HepG2 (cell line): ENCODE data around the gene GFER. TPM values are rescaled to one million over a fixed set of nuclear protein-coding genes. Genes with fewer than 3 reads are reported as not detected.

Source experiments
- ASH2L ChIP-seq: fragments of 300-600, 200-600 bp; sonication (generic); IDR thresholded peaks from 2 replicates; pipeline ENCODE4 v1.7.0; 2017; ENCODE audit warnings: low read depth, mild to moderate bottlenecking, moderate library complexity, mixed read lengths, low read length; ENCODE audit not compliant: insufficient read length
- CREB1 ChIP-seq, 2 experiments: fragments of 450-650 bp in 1 of 2; IDR thresholded peaks; 2 replicates each; pipeline ENCODE4 v1.6.1; 2016 to 2017; ENCODE audit warnings: control low read depth in 1 of 2, mild to moderate bottlenecking in 1 of 2, missing compliant biosample characterization in 1 of 2, missing genetic modification characterization in 1 of 2
- DR1 ChIP-seq: sonication (generic); formaldehyde crosslinking; IDR thresholded peaks from 2 replicates; pipeline ENCODE4 v1.8.0; 2021; ENCODE audit warnings: mild to moderate bottlenecking, missing genetic modification reagents, inconsistent platforms
- GABPB1 ChIP-seq: IDR thresholded peaks from 2 replicates; pipeline ENCODE4 v1.6.1; 2016; ENCODE audit warnings: mild to moderate bottlenecking, missing genetic modification reagents, moderate library complexity, missing compliant biosample characterization
- HDAC1 ChIP-seq: sonication (generic); formaldehyde crosslinking; IDR thresholded peaks from 2 replicates; pipeline ENCODE4 v1.5.1; 2020; ENCODE audit warnings: mild to moderate bottlenecking, missing genetic modification reagents
- HNF4G ChIP-seq, 2 experiments: sonication (generic) in 1 of 2; formaldehyde crosslinking in 1 of 2; IDR thresholded peaks; 2 replicates each; pipeline versions ENCODE4 v1.4.0 to v1.6.1; 2011 to 2020; ENCODE audit warnings: borderline replicate concordance in 2 of 2, low read depth in 2 of 2, mild to moderate bottlenecking in 2 of 2, low read length in 1 of 2, missing genetic modification reagents in 1 of 2, moderate library complexity in 1 of 2
- KAT8 ChIP-seq: IDR thresholded peaks from 2 replicates; pipeline ENCODE4 v1.6.1; 2016; ENCODE audit warnings: missing genetic modification reagents, missing compliant biosample characterization
- MEIS1 ChIP-seq: sonication (generic); formaldehyde crosslinking; IDR thresholded peaks from 2 replicates; pipeline ENCODE4 v1.9.0; 2021; ENCODE audit warnings: mild to moderate bottlenecking, missing genetic modification reagents, moderate library complexity, borderline replicate concordance
- NR0B2 ChIP-seq: sonication (generic); formaldehyde crosslinking; IDR thresholded peaks from 2 replicates; pipeline ENCODE4 v1.4.0; 2020; ENCODE audit warnings: mild to moderate bottlenecking, missing genetic modification reagents
- NR2F6 ChIP-seq, 2 experiments: IDR thresholded peaks; 2 replicates each; pipeline ENCODE4 v1.6.1; 2016; ENCODE audit warnings: antibody characterized with exemption in 1 of 2, mild to moderate bottlenecking in 1 of 2
- RXRB ChIP-seq: IDR thresholded peaks from 2 replicates; pipeline ENCODE4 v1.6.1; 2016; ENCODE audit warnings: borderline replicate concordance, missing genetic modification reagents, missing compliant biosample characterization
- TBL1XR1 ChIP-seq: fragments of 150-350 bp; IDR thresholded peaks from 2 replicates; pipeline ENCODE4 v1.6.1; 2014; ENCODE audit warnings: borderline replicate concordance, low read length; ENCODE audit not compliant: partially characterized antibody
- ZBTB38 ChIP-seq: sonication (generic); formaldehyde crosslinking; IDR thresholded peaks from 2 replicates; pipeline ENCODE4 v1.5.1; 2020; ENCODE audit warnings: mild to moderate bottlenecking, missing genetic modification reagents
- ZFY ChIP-seq: sonication (generic); formaldehyde crosslinking; IDR thresholded peaks from 2 replicates; pipeline ENCODE4 v1.4.0; 2020; ENCODE audit warnings: missing genetic modification reagents
- ZNF260 ChIP-seq: sonication (generic); formaldehyde crosslinking; IDR thresholded peaks from 2 replicates; pipeline ENCODE4 v1.4.0; 2020; ENCODE audit warnings: missing genetic modification reagents, low read depth, mild to moderate bottlenecking, borderline replicate concordance
- ZNF350 ChIP-seq: sonication (generic); formaldehyde crosslinking; IDR thresholded peaks from 2 replicates; pipeline ENCODE4 v1.4.0; 2020; ENCODE audit warnings: mild to moderate bottlenecking, low read depth, missing genetic modification reagents, borderline replicate concordance
- ZNF441 ChIP-seq: sonication (generic); formaldehyde crosslinking; IDR thresholded peaks from 2 replicates; pipeline ENCODE4 v1.7.0; 2021; ENCODE audit warnings: missing genetic modification reagents, borderline replicate concordance
- ZNF761 ChIP-seq: sonication (generic); formaldehyde crosslinking; conservative IDR thresholded peaks from 2 replicates; pipeline ENCODE4 v1.4.0; 2020; ENCODE audit warnings: mild to moderate bottlenecking, missing genetic modification reagents
- polyA plus RNA-seq, 8 experiments: library from polyadenylated mRNA; depleted of rRNA in 3 of 8; stranded (reverse) in 7 of 8; unstranded in 1 of 8; fragments of >200 nt; fragmentation: Illumina TruSeq in 4 of 8; extraction: Trizol in 4 of 8; gene quantifications; 2 replicates each; pipeline versions ENCODE4 v1.2.1 to v1.2.3, GENCODE V29; 2011 to 2016; ENCODE audit warnings: low read depth in 4 of 8, missing spikeins in 1 of 8, mixed read lengths in 1 of 8; ENCODE audit not compliant: insufficient read depth in 1 of 8
- total RNA-seq, 5 experiments: library from RNA; depleted of rRNA; stranded (reverse); fragments of >200 nt; fragmentation: Illumina TruSeq; extraction: Trizol; gene quantifications; 2 replicates each; pipeline ENCODE4 v1.2.3, GENCODE V29; 2016; ENCODE audit warnings: low read depth in 1 of 5
- TF ChIP-seq, protein P1 (sequence below): sonication (generic); formaldehyde crosslinking; IDR thresholded peaks from 2 replicates; pipeline ENCODE4 v1.5.0; 2020; ENCODE audit warnings: missing genetic modification reagents
- TF ChIP-seq, protein P2 (sequence below): sonication (generic); formaldehyde crosslinking; IDR thresholded peaks from 2 replicates; pipeline ENCODE4 v1.4.0; 2020; ENCODE audit warnings: mild to moderate bottlenecking, missing genetic modification reagents
- TF ChIP-seq, protein P3 (sequence below): fragments of 450-650 bp; IDR thresholded peaks from 2 replicates; pipeline ENCODE4 v1.6.1; 2017; ENCODE audit warnings: mild to moderate bottlenecking

The GFER gene
- total and polyA plus RNA-seq, 2 of the 13 experiments (the other 11 are each of a cell fraction or from before 2014, with no cell fraction given), result 28.6 to 71.7 TPM

- no peak for TF ChIP-seq ASH2L
- peak; percentile 73 for TF ChIP-seq ZNF441 (CRISPR knock-in tag)
- peak; percentile 55 for TF ChIP-seq ZFY (CRISPR knock-in tag)
- no peak for TF ChIP-seq MEIS1 (CRISPR knock-in tag)
- TF ChIP-seq DR1, result no peak
- TF ChIP-seq, protein P1, sequence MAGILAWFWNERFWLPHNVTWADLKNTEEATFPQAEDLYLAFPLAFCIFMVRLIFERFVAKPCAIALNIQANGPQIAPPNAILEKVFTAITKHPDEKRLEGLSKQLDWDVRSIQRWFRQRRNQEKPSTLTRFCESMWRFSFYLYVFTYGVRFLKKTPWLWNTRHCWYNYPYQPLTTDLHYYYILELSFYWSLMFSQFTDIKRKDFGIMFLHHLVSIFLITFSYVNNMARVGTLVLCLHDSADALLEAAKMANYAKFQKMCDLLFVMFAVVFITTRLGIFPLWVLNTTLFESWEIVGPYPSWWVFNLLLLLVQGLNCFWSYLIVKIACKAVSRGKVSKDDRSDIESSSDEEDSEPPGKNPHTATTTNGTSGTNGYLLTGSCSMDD, result no peak
- TF ChIP-seq GABPB1 (CRISPR knock-in tag), result peak; percentile 48
- no peak for TF ChIP-seq ZBTB38 (CRISPR knock-in tag)
- TF ChIP-seq ZNF260 (CRISPR knock-in tag), result no peak
- TF ChIP-seq NR2F6 (IDR thresholded peaks at IDR 0.05), result no peak
- TF ChIP-seq NR2F6 (CRISPR knock-in tag; IDR thresholded peaks at IDR 0.05), result no peak
- TF ChIP-seq TBL1XR1, result no peak
- TF ChIP-seq, protein P2, sequence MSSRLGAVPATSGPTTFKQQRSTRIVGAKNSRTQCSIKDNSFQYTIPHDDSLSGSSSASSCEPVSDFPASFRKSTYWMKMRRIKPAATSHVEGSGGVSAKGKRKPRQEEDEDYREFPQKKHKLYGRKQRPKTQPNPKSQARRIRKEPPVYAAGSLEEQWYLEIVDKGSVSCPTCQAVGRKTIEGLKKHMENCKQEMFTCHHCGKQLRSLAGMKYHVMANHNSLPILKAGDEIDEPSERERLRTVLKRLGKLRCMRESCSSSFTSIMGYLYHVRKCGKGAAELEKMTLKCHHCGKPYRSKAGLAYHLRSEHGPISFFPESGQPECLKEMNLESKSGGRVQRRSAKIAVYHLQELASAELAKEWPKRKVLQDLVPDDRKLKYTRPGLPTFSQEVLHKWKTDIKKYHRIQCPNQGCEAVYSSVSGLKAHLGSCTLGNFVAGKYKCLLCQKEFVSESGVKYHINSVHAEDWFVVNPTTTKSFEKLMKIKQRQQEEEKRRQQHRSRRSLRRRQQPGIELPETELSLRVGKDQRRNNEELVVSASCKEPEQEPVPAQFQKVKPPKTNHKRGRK, result no peak
- TF ChIP-seq NR0B2 (CRISPR knock-in tag), result no peak
- no peak for TF ChIP-seq ZNF350 (CRISPR knock-in tag)
- no peak for TF ChIP-seq ZNF761 (CRISPR knock-in tag)
- no peak for TF ChIP-seq HDAC1 (CRISPR knock-in tag)
- TF ChIP-seq RXRB, result no peak
- peak; percentile 17; the same call in 1 of the 2 replicates for TF ChIP-seq HNF4G (IDR thresholded peaks at IDR 0.05; ENCODE audit: borderline replicate concordance, low read depth, low read length)
- no peak for TF ChIP-seq HNF4G (CRISPR knock-in tag; IDR thresholded peaks at IDR 0.05; ENCODE audit: borderline replicate concordance, low read depth)
- TF ChIP-seq KAT8 (CRISPR knock-in tag), result peak; percentile 34; the same call in 1 of the 2 replicates
- no peak for TF ChIP-seq CREB1 (IDR thresholded peaks at IDR 0.05)
- TF ChIP-seq CREB1 (CRISPR knock-in tag; IDR thresholded peaks at IDR 0.05), result no peak
- TF ChIP-seq, protein P3, sequence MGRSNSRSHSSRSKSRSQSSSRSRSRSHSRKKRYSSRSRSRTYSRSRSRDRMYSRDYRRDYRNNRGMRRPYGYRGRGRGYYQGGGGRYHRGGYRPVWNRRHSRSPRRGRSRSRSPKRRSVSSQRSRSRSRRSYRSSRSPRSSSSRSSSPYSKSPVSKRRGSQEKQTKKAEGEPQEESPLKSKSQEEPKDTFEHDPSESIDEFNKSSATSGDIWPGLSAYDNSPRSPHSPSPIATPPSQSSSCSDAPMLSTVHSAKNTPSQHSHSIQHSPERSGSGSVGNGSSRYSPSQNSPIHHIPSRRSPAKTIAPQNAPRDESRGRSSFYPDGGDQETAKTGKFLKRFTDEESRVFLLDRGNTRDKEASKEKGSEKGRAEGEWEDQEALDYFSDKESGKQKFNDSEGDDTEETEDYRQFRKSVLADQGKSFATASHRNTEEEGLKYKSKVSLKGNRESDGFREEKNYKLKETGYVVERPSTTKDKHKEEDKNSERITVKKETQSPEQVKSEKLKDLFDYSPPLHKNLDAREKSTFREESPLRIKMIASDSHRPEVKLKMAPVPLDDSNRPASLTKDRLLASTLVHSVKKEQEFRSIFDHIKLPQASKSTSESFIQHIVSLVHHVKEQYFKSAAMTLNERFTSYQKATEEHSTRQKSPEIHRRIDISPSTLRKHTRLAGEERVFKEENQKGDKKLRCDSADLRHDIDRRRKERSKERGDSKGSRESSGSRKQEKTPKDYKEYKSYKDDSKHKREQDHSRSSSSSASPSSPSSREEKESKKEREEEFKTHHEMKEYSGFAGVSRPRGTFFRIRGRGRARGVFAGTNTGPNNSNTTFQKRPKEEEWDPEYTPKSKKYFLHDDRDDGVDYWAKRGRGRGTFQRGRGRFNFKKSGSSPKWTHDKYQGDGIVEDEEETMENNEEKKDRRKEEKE, result no peak
Measured at GRCh38 chr16:2015117-2015946, 31.3 kb downstream of the GFER start (continued).
